IPS-18c (cell line): ENCODE results near the gene NINJ2.
"Not testable (repeated sequence)": the region's sequence is repeated elsewhere in the genome, so short reads cannot be mapped to it uniquely, and the experiment has no call there.

Source experiments
- H3K4me3 ChIP-seq: 2 replicates; pipeline ENCODE4 v1.7.0; 2013; ENCODE audit warnings: low read depth, mild to moderate bottlenecking, low read length, moderate library complexity; ENCODE audit not compliant: insufficient read depth
- H3K9me3 ChIP-seq: one replicate; pipeline ENCODE4 v1.6.1; 2013; ENCODE audit warnings: mild to moderate bottlenecking, low read length, moderate library complexity; ENCODE audit not compliant: control insufficient read depth, insufficient read depth

NINJ2 gene, protein sequence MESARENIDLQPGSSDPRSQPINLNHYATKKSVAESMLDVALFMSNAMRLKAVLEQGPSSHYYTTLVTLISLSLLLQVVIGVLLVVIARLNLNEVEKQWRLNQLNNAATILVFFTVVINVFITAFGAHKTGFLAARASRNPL

DNA sequence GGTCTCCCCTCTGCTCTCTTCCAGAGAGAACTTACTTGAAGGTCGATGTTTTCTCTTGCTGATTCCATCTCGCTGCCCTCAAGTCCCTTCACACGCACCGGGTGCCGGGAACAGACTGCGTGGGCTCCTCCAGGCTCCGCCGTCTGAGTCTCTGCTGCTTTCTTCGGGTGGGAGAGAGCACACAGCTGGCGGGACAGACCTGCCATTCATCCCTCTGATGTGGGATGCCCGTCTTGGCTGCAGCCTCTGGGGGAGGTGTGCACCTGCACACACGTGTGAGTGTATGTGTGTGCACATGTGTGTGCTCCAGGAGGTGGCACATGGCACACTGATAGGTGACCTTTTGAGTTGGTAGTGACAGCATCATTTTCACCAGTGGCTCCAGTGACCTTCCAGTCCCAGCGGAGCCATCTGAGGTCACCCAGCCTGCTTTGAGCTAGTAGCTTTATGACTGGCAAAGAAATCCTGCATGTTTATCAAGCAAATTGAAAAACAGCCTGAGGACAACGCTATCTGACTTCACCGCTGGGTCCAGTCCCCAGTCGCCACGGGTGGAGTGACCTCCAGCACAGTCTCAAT, at the start of gene NINJ2:
Gene NINJ2 (minus strand): TSS at position 153 of the 579 bp plus-strand sequence. CDS start 85 bp downstream, at position 68.
- no peaks in the 10 kb centered on the region for H3K9me3 ChIP-seq
- no peak within 1 kb of the TSS for H3K4me3 ChIP-seq

- peaks cover 2% of the 10 kb centered on the region for H3K9me3 ChIP-seq
Observed at GRCh38 chr12:712172-712863, 49.1 kb upstream of the NINJ2 start.

GRCh38 chr12:709455-710020, 46.3 kb upstream of the NINJ2 start:
- Histone ChIP-seq H3K4me3 (no peak overlapping the region), H3K9me3 (peaks cover 2% of the 10 kb centered on the region)

More at GRCh38 chr12:712172-712863, 49.1 kb upstream of the NINJ2 start:
- H3K4me3 ChIP-seq = no peak overlapping the region

- not testable (repeated sequence) for H3K4me3 ChIP-seq, H3K9me3 ChIP-seq
Observed at GRCh38 chr12:708084-708483, 44.8 kb upstream of the NINJ2 start.

DNA sequence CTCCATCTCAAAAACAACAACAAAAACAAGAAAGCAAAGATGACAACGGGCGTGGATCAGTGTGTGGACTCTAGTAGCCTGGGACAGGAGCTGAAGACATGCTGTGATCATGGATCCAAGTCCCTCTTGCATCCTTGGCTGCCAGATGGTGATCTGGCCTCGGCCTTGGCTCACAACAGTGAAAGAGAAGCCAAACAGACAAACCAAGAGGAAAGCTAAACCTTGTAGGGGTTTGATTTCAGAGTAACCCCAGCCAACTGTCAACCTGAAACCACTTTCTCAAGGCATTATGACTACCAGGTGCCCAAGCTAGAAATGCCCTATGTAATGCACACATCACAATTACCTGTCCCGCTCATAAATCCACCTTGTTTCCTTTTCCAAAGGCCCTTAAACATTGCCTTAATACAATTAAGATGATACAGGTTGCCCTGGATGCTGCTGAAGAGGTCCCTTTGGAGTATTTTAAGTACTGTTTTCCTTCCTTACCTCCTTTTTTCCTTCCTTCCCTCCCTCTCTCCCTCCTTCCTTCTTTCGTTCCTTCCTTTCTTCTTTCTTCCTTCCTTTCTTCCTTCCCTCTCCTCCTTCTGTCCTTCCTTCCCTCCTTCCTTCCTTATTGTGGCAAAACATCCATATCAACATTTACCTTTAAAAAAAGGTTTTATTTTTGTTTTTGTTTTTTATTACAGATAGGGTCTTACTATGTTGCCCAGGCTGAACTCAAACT, 41.4 kb upstream of the NINJ2 start:
- Histone ChIP-seq H3K4me3 (no peak overlapping the region), H3K9me3 (no peaks in the 10 kb centered on the region)

DNA sequence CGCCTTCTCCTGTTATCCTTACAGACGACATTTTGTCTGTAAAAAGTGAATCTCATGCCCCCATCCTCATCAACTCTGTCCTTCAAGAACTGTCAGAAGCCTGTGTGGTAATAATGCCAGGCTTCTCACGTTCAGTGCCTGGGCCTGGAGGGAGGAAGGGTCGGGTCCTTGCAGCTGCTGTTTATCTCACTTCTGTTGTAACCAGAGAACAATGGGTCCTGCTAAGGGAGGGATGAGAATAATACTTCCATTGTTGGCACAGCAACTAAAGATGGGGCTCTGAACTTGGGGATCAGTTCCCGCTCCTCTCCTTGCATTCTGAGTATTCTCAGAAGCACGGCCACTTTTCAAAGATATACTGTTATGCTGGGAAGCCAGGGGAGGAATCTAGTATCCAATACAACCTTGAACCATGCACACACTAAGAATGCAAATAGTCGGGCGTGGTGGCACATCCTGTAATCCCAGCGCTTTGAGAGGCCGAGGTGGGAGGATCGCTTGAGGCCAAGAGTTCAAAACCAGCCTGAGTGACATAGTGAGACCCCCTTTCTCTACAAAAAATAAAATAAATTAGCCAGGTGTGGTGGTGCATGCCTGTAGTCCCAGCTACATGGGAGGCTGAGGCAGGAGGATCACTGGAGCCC, 38.8 kb upstream of the NINJ2 start:
- Histone ChIP-seq H3K4me3 (no peak overlapping the region), H3K9me3 (peaks cover 2% of the 10 kb centered on the region)

DNA sequence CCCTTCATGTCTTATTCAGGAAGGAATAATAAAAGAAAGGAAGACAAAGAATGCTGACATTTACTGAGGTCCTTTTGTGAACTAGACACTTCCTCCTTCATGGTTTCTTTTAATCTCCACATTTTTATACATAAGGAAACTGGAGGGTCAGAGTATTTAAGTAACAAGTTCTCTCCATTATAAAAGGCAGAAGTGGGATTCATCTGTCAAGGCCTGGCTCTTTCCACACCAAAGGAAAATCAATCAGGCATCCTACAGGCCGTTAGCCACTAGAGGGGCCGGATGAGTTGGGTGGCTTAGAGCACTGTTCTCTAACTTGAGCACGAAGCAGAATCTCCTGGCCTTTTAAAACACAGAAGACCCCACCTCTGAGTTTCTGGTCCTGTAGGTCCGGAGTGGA, 36.8 kb upstream of the NINJ2 start:
- H3K9me3 ChIP-seq = peaks cover 2% of the 10 kb centered on the region
- no peak overlapping the region for H3K4me3 ChIP-seq

GRCh38 chr12:698222-698621, 35.0 kb upstream of the NINJ2 start:
- not testable (repeated sequence) for H3K4me3 ChIP-seq, H3K9me3 ChIP-seq

- Histone ChIP-seq H3K9me3 (peaks cover 8% of the 10 kb centered on the region), H3K4me3 (no peak overlapping the region)
Observed at GRCh38 chr12:697481-697880, 34.2 kb upstream of the NINJ2 start.

DNA sequence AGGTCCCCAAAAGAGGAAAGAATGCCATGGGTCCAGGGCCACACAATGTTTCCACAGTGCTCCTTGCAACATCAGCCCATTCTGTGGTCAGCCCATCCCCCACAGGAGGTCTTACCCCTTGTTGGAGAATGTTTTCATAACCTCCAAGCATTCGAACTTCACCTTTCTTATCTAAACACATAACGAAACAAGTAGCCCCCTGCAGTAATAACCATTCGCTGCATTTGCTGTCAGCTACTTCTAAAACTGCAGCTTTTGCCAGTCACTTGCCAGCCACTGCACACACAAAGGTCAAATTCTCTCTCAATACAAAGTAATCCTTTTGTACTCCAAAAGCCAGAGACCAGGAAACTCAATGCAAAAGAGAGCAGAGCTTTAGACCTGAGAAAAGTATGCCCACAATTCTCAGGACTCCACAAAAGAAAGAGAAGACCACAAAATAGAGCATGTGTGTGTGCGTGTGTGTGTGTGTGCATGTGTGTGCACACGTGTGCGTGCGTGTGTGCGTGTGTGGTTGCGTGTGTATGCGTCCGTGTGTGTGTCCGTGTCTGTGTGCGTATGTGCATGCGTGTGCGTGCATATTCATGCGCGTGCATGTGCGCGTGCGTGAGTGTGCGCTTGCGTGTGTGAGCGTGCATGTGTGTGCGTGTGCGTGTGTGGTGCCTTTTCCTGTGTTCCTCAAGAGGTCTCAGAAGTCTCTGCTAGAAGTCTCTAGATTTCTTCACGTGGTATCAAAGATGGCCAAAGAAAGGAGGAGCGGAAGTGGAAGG, 31.7 kb upstream of the NINJ2 start:
- Histone ChIP-seq H3K4me3 (no peak overlapping the region), H3K9me3 (peaks cover 8% of the 10 kb centered on the region)

- peaks cover 6% of the 10 kb centered on the region for H3K9me3 ChIP-seq
- H3K4me3 ChIP-seq = no peak overlapping the region
Observed at GRCh38 chr12:693934-694533, 30.8 kb upstream of the NINJ2 start.

- Histone ChIP-seq H3K4me3 (no peak overlapping the region), H3K9me3 (peaks cover 6% of the 10 kb centered on the region)
Observed at GRCh38 chr12:692274-692673, 29.0 kb upstream of the NINJ2 start.

DNA sequence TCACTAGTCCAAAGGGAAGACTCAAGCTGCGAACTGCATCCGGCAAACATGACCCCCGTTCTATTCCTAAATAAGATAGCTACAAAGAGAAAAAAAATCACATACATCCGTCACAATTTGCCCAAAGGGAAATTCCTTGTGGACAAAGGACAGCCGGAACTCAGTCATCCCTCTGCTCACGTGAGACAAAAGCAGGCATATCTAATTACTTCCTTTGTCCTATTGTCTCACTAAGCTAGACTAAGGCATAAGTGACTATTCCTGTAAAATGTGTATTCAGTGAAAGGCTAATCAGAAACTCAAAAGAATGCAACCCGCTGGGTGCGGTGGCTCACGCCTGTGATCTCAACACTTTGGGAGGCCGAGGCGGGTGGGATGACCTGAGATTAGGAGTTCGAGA, 27.2 kb upstream of the NINJ2 start:
- no peak overlapping the region for H3K4me3 ChIP-seq

GRCh38 chr12:685388-685787, 22.1 kb upstream of the NINJ2 start:
- no peak overlapping the region for H3K4me3 ChIP-seq
- no peaks in the 10 kb centered on the region for H3K9me3 ChIP-seq

More for the DNA sequence above, 27.2 kb upstream of the NINJ2 start:
- H3K9me3 ChIP-seq = peaks cover 6% of the 10 kb centered on the region

DNA sequence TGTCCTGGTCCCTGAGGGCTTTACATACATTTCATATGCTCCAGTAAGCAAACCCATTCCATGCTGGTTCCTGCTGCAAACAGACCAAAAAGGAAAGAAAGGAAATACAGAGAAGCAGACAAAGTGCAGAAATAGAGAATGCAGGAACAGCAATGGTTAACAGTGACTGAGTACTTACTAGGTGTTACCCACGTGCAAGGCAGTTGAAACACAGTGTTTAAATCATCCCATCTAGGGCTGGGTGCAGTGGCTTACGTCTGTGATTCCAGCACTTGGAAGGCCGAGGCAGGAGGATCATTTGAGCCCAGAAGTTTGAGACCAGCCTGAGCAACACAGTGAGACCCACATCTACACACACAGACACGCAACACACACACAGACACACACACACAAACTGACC, 21.2 kb upstream of the NINJ2 start:
- Histone ChIP-seq H3K9me3 (no peaks in the 10 kb centered on the region), H3K4me3 (no peak overlapping the region)

GRCh38 chr12:681568-682256, 18.5 kb upstream of the NINJ2 start:
- Histone ChIP-seq H3K9me3 (no peaks in the 10 kb centered on the region), H3K4me3 (no peak overlapping the region)
